ENCODE data around the gene SLC25A31. TPM values are rescaled to one million over a fixed set of nuclear protein-coding genes. Genes with fewer than 3 reads are reported as not detected.

SLC25A31 gene
- total RNA-seq, 1 donor from 2014 or later, result not detected

DNA sequence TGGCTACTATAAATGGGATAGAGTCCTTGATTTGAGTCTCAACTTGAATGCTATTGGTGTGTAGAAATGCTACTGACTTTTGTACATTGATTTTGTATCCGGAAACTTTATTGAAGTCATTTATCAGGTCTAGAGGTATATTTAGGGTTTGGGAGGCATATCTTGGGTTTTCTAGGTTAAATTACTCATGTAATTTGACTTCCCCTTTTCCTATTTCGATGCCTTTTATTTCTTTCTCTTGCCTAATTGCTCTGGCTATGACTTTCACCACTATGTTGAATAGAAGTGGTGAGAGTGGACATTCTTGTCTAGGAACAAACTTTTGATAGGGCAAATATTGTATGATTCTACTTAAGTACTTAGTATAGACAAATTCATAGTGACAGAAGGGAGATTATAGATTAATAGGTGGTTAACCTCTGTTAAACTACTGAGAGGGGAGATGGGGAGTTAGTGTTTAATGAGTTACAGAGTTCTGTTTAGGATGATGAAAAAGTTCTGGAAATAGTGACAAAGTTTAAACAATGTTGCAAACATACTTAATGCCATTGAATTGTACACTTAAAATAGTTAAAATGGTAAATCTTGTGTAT is 29.1 kb downstream of the SLC25A31 start:
- Mint-ChIP-seq H3K4me3 (no peak overlapping the region), H3K27ac (no peak overlapping the region), H3K9me3 (peaks cover 21% of the 10 kb centered on the region), H3K27me3 (ENCODE audit: low read depth) (no peaks in the 10 kb centered on the region), H3K4me1 (no peaks in the 10 kb centered on the region), H3K36me3 (no peaks in the 10 kb centered on the region)
- no peak for DNase-seq (ENCODE audit: low spot score in 2 of 2, unreplicated experiment in 2 of 2)
- TF ChIP-seq, protein P1, sequence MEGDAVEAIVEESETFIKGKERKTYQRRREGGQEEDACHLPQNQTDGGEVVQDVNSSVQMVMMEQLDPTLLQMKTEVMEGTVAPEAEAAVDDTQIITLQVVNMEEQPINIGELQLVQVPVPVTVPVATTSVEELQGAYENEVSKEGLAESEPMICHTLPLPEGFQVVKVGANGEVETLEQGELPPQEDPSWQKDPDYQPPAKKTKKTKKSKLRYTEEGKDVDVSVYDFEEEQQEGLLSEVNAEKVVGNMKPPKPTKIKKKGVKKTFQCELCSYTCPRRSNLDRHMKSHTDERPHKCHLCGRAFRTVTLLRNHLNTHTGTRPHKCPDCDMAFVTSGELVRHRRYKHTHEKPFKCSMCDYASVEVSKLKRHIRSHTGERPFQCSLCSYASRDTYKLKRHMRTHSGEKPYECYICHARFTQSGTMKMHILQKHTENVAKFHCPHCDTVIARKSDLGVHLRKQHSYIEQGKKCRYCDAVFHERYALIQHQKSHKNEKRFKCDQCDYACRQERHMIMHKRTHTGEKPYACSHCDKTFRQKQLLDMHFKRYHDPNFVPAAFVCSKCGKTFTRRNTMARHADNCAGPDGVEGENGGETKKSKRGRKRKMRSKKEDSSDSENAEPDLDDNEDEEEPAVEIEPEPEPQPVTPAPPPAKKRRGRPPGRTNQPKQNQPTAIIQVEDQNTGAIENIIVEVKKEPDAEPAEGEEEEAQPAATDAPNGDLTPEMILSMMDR (IDR thresholded peaks at IDR 0.05; ENCODE audit: unreplicated experiment), result no peak

DNA sequence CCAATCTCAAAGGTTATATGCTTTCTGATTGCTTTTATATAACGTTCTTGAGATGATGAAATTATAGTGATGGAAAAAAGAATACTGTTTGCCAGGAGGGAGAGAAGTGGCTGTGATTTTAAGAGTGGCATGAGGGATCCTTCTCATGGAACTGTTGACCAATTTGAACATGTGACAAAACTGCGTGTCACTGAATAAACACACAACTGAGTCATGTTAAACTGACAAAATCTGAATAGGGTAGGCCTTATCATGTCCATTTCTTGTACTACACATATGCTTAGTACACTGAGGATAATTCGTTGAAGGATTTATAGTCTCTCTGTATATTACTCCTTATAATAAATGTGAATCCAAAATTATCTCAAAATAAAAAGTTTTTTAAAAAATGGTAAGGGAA is 29.7 kb downstream of the SLC25A31 start:
- Mint-ChIP-seq H3K4me3 (no peak overlapping the region), H3K36me3 (no peaks in the 10 kb centered on the region), H3K27ac (no peak overlapping the region), H3K27me3 (ENCODE audit: low read depth) (no peaks in the 10 kb centered on the region), H3K9me3 (peaks cover 21% of the 10 kb centered on the region), H3K4me1 (no peaks in the 10 kb centered on the region)
- TF ChIP-seq, protein P1 (IDR thresholded peaks at IDR 0.05; ENCODE audit: unreplicated experiment), result no peak
- no peak for DNase-seq (ENCODE audit: low spot score in 2 of 2, unreplicated experiment in 2 of 2)

DNA sequence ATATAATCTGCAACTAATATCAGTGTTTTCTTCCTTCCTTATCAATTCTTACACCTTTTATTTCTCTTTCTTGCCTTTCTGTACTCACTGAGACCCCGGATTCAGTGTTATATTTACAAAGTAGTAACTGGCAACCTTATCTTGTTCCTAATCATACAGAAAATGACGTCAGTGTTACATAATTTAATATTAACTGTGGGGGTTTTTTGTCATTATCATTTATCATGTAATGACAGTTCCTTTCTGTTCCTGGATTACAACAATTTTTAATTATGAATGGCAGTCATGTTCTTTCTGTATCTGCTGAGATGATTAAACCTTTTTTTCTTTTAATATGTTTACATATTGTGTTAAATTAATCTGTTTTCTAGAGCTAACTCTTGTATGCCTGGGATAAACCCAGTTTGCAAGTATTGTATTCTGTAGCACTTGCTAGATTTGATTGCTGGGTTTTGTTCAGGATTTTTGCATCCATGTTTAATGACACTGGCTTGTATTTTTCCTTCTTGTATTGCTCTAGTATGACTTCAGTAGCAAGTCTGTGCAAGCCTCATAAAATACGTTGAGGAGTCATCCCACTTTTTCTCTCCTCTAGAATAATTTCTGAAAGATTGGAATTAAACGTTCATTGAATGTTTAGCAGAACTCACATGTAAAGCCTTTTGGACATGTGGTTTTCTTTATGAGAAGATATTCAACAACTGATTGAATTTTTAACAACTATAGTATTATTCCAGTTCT is 41.5 kb downstream of the SLC25A31 start:
- H3K36me3 Mint-ChIP-seq, result no peaks in the 10 kb centered on the region
- no peaks in the 10 kb centered on the region for H3K27me3 Mint-ChIP-seq (ENCODE audit: low read depth)
- no peak overlapping the region for H3K4me3 Mint-ChIP-seq
- H3K4me1 Mint-ChIP-seq, result peaks cover 15% of the 10 kb centered on the region
- H3K27ac Mint-ChIP-seq, result peak overlapping the region; percentile 26
- H3K9me3 Mint-ChIP-seq, result no peaks in the 10 kb centered on the region
- DNase-seq (ENCODE audit: low spot score in 2 of 2, unreplicated experiment in 2 of 2), result no peak
- TF ChIP-seq, protein P1 (IDR thresholded peaks at IDR 0.05; ENCODE audit: unreplicated experiment), result no peak

DNA sequence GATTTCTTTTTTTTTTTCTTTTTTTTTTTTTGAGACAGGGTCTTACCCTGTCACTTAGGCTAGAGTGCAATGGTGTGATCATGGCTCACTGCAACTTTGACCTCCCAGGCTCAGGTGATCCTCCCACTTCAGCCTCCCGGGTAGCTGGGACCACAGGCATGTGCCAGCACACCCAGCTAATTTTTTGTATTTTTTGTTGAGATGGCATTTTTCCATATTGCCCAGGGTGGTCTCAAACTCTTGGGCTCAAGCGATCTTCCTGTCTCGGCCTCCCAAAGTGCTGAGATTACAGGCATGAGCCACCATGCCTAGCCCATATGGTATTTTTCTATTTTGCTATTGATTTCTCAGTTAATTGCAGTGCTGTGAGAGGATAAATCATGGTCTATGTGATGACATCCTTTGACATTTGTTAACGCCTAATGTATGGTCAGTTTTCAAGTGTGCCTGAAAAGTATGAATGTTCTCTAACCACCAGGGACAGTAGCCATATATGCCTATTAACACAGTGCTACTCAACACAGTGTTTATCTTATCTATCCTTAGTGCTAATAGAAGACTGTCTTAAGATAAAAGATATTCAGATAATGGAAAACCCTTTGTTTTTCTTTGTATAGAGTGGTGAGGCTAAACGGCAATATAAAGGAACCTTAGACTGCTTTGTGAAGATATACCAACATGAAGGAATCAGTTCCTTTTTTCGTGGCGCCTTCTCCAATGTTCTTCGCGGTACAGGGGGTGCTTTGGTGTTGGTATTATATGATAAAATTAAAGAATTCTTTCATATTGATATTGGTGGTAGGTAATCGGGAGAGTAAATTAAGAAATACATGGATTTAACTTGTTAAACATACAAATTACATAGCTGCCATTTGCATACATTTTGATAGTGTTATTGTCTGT is 42.8 kb downstream of the SLC25A31 start:
- Mint-ChIP-seq H3K4me3 (no peak overlapping the region), H3K9me3 (no peaks in the 10 kb centered on the region)
- TF ChIP-seq, protein P1 (IDR thresholded peaks at IDR 0.05; ENCODE audit: unreplicated experiment), result no peak

DNA sequence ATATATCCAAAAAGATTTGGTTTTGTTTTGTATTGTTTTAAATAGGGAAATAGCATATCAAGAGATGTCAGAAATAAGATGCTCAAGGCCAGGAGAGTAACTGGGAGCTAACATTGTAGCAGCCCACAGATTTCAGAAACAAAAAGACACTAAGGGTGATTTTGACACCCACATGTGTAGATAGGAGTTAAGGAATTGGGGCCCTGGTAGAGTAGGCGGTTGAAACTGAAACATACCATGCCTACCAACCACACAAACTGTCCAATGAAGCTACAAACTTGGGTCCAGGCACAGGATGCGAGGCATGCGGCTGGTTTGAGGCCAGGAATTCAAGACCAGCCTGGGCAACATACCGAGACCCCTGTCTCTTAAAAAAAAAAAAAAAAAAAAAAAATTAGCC is 45.6 kb downstream of the SLC25A31 start:
- Mint-ChIP-seq H3K9me3 (no peaks in the 10 kb centered on the region), H3K4me3 (no peak overlapping the region), H3K27ac (no peak overlapping the region), H3K4me1 (peaks cover 15% of the 10 kb centered on the region), H3K27me3 (ENCODE audit: low read depth) (peaks cover 6% of the 10 kb centered on the region), H3K36me3 (no peaks in the 10 kb centered on the region)
- TF ChIP-seq, protein P1 (IDR thresholded peaks at IDR 0.05; ENCODE audit: unreplicated experiment), result no peak
- no peak for DNase-seq (ENCODE audit: low spot score in 2 of 2, unreplicated experiment in 2 of 2)

More for the DNA sequence above, 42.8 kb downstream of the SLC25A31 start:
- Mint-ChIP-seq H3K27ac (no peak overlapping the region), H3K27me3 (ENCODE audit: low read depth) (peaks cover 6% of the 10 kb centered on the region), H3K36me3 (no peaks in the 10 kb centered on the region), H3K4me1 (peaks cover 15% of the 10 kb centered on the region)
- no peak for DNase-seq (ENCODE audit: low spot score in 2 of 2, unreplicated experiment in 2 of 2)
